Breast epithelium (tissue), 3 donors: Measurements from ENCODE around the gene RAP1GAP2.

Source experiments
- POLR2A ChIP-seq: fragments of 450-650 bp; IDR thresholded peaks from one replicate; pipeline ENCODE4 v1.6.1; 2016; ENCODE audit warnings: antibody characterized with exemption, mild to moderate bottlenecking, moderate library complexity
- POLR2AphosphoS5 ChIP-seq, 3 donors: sonication (generic); formaldehyde crosslinking; IDR thresholded peaks; one replicate each; pipeline ENCODE4 v1.6.1; 2017; ENCODE audit warnings: antibody characterized with exemption in 3 of 3
- TF ChIP-seq, protein P1 (sequence below), 3 donors: fragments of 450-650 bp; IDR thresholded peaks; one replicate each; pipeline ENCODE4 v1.5.1; 2016 to 2017; ENCODE audit warnings: antibody characterized with exemption in 3 of 3, mild to moderate bottlenecking in 3 of 3, moderate library complexity in 3 of 3

- TF ChIP-seq, protein P1, sequence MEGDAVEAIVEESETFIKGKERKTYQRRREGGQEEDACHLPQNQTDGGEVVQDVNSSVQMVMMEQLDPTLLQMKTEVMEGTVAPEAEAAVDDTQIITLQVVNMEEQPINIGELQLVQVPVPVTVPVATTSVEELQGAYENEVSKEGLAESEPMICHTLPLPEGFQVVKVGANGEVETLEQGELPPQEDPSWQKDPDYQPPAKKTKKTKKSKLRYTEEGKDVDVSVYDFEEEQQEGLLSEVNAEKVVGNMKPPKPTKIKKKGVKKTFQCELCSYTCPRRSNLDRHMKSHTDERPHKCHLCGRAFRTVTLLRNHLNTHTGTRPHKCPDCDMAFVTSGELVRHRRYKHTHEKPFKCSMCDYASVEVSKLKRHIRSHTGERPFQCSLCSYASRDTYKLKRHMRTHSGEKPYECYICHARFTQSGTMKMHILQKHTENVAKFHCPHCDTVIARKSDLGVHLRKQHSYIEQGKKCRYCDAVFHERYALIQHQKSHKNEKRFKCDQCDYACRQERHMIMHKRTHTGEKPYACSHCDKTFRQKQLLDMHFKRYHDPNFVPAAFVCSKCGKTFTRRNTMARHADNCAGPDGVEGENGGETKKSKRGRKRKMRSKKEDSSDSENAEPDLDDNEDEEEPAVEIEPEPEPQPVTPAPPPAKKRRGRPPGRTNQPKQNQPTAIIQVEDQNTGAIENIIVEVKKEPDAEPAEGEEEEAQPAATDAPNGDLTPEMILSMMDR (IDR thresholded peaks at IDR 0.05): no peak
- TF ChIP-seq POLR2AphosphoS5 (IDR thresholded peaks at IDR 0.05) (no peak), POLR2A (no peak)
Observed at GRCh38 chr17:2965621-2966595, 169.7 kb downstream of the RAP1GAP2 start.
